HG03439 (cell line): ENCODE results near the gene AR.

Experiments
- ATAC-seq: cut with Tn5 transposase; IDR thresholded peaks from one replicate; pipeline ENCODE4 v1.9.1; 2021; ENCODE audit warnings: mild to moderate bottlenecking, moderate library complexity; ENCODE audit not compliant: unreplicated experiment

AR gene

DNA sequence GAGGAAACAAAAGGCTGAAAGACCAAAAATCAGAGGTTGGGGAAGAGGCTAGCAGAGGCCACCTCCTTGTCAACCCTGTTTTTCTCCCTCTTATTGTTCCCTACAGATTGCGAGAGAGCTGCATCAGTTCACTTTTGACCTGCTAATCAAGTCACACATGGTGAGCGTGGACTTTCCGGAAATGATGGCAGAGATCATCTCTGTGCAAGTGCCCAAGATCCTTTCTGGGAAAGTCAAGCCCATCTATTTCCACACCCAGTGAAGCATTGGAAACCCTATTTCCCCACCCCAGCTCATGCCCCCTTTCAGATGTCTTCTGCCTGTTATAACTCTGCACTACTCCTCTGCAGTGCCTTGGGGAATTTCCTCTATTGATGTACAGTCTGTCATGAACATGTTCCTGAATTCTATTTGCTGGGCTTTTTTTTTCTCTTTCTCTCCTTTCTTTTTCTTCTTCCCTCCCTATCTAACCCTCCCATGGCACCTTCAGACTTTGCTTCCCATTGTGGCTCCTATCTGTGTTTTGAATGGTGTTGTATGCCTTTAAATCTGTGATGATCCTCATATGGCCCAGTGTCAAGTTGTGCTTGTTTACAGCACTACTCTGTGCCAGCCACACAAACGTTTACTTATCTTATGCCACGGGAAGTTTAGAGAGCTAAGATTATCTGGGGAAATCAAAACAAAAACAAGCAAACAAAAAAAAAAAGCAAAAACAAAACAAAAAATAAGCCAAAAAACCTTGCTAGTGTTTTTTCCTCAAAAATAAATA, 179.9 kb downstream of the AR start:
- no peak for ATAC-seq

DNA sequence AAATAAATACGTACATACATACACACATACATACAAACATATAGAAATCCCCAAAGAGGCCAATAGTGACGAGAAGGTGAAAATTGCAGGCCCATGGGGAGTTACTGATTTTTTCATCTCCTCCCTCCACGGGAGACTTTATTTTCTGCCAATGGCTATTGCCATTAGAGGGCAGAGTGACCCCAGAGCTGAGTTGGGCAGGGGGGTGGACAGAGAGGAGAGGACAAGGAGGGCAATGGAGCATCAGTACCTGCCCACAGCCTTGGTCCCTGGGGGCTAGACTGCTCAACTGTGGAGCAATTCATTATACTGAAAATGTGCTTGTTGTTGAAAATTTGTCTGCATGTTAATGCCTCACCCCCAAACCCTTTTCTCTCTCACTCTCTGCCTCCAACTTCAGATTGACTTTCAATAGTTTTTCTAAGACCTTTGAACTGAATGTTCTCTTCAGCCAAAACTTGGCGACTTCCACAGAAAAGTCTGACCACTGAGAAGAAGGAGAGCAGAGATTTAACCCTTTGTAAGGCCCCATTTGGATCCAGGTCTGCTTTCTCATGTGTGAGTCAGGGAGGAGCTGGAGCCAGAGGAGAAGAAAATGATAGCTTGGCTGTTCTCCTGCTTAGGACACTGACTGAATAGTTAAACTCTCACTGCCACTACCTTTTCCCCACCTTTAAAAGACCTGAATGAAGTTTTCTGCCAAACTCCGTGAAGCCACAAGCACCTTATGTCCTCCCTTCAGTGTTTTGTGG, 180.7 kb downstream of the AR start:
- ATAC-seq = no peak

DNA sequence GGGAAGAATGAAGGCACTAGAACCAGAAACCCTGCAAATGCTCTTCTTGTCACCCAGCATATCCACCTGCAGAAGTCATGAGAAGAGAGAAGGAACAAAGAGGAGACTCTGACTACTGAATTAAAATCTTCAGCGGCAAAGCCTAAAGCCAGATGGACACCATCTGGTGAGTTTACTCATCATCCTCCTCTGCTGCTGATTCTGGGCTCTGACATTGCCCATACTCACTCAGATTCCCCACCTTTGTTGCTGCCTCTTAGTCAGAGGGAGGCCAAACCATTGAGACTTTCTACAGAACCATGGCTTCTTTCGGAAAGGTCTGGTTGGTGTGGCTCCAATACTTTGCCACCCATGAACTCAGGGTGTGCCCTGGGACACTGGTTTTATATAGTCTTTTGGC, 181.7 kb downstream of the AR start:
- ATAC-seq = no peak

DNA sequence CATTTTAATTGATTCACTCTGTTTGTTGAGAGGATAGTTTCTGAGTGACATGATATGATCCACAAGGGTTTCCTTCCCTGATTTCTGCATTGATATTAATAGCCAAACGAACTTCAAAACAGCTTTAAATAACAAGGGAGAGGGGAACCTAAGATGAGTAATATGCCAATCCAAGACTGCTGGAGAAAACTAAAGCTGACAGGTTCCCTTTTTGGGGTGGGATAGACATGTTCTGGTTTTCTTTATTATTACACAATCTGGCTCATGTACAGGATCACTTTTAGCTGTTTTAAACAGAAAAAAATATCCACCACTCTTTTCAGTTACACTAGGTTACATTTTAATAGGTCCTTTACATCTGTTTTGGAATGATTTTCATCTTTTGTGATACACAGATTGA, 182.2 kb downstream of the AR start:
- ATAC-seq = no peak

DNA sequence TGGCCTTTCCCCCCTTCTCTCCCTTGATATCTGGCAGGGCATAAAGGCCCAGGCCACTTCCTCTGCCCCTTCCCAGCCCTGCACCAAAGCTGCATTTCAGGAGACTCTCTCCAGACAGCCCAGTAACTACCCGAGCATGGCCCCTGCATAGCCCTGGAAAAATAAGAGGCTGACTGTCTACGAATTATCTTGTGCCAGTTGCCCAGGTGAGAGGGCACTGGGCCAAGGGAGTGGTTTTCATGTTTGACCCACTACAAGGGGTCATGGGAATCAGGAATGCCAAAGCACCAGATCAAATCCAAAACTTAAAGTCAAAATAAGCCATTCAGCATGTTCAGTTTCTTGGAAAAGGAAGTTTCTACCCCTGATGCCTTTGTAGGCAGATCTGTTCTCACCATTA, 183.8 kb downstream of the AR start:
- ATAC-seq = no peak

DNA sequence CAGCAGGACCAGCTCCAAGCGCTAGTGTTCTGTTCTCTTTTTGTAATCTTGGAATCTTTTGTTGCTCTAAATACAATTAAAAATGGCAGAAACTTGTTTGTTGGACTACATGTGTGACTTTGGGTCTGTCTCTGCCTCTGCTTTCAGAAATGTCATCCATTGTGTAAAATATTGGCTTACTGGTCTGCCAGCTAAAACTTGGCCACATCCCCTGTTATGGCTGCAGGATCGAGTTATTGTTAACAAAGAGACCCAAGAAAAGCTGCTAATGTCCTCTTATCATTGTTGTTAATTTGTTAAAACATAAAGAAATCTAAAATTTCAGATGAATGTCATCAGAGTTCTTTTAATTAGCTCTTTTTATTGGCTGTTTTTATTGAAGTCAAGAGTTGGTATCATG, 186.5 kb downstream of the AR start:
- no peak for ATAC-seq

DNA sequence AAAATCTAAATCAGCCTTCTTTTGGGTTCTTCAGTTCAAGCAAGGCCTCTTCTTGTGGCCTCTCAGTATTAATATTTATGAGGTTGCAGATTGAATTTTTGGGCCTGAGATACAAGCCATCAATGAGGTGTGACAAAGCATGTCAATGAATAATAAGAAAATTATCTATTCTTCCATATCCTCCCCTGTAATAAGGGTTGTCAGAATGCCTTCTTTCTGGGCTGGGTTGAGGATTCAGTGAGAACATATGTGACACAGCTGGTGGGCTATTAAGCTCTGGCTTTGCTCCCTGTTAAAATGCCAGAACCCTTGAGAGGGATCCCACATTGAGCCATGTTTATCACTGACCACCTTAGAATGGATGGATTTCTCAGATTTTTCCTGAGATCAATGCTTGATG, 187.2 kb downstream of the AR start:
- no peak for ATAC-seq

DNA sequence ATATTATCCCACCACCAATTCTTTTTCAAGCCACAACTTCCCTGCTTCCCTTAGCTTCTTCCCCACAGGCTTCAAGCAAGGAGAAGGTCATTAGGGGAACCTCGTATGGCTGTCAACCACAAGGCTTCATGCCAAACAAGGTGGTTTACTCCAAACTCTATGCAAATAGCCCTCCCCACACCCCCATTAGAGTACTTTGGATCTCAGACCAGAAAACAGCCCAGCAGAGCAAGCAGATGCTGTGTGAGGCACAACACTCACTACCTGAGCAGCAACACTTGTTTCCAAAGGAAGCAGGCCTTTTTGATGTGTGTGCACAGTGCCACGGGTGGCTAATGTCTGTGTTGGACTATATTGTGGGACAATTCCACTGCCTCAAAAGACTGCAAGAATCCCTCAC, 189.0 kb downstream of the AR start:
- ATAC-seq = no peak

DNA sequence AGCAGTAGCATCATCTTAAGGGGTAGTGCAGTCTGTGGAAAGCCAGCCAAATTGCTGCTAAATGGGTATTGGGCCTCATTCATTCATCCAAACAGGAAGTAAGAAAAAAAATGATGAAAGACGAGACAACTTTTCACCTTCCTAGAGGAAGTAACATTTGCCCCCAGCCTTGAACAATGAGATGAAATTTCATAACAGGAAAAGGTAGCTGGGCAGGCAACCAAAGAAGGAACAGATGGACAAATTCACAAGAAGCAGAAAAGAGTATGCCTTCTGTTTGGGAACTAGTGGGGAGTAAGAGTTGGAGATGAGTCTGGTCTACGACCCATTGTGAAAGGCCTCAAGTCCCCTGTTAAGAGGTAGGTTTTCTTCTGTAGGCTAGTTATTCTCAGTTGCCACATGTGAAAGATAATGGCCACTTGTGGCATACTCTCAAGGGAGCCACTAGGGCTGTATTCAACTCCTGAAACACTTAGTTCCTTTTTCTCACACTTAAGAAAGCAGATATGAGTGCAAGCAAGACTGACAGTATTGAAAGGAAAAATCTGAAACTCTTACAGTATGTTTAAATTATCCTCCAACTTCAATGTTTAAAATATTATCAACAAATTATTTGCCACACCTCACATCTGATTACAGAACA, 190.4 kb downstream of the AR start:
- ATAC-seq = no peak

DNA sequence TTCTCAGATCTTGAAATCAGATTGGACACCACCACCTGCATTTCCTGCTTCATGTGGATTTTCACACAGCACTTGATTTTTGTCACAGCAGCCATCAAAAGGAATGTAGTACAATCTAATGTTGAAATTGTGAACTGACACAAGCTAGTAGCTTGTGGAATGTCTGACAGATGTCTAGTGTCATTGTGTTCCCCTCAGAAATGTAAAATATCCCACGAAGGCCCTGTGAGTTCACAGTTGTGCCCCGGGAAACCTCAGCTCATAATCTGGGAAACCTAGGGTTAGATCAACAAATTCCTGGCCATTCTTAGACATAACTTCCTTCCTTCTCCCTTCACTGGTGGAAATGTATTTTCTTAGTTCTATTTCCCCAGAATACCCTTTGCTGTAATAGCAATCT, 205.7 kb downstream of the AR start:
- no peak for ATAC-seq

DNA sequence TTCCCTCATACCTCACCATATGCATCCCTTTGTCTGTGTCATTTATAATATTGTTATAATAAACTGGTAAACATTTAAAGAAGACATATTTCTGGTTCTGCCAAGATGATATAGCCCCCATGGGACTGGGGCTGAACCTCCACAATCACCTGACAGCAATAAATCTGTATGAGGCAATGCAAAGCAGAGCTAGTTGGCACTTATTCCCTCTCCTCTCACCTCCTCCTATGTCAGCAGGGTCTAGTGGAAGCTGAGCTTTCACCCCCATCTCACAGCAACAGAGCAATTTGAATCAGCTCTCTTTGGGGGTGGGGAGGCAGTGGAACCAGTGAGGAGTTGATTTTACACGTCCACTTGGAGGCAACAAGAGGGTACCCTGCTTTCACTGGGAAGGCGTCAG, 206.9 kb downstream of the AR start:
- no peak for ATAC-seq

DNA sequence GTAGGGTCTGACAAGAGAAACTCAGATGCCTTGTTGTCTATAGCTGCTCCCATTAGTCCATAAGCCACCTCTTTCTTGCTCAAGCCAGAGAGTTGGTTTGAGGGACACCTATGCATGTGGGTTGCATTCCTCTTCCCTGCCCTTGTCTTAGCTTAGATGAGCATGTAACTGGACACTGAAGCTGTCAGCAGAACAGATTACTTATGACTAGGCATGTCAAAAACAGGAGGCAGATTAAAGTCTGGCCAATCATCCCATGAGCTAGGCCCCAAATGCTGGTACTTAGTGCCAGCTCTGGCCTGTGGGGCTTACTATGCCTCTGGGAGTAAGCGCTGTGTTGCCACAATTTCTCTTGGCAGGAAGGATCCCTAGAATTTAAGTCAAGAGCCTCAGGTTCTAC, 215.2 kb downstream of the AR start:
- no peak for ATAC-seq

DNA sequence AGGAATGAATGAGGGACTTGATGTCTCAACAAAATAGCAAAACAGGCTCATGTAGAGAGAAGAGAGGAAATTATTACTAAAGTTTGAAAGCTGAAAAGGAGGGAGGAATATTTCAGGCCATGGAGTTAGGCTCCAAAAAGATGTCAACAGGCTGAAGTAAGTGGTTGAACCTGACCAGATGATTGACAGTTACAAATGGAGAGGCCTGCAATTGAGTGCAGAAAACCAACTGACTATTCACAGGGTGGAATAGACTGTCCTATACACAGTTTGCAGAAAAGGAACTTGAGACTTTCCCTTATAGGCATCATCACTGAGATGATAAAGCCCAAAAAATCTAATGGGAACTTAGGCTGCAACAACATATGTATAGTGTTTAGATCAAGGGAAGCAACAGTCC, 233.3 kb downstream of the AR start:
- no peak for ATAC-seq

DNA sequence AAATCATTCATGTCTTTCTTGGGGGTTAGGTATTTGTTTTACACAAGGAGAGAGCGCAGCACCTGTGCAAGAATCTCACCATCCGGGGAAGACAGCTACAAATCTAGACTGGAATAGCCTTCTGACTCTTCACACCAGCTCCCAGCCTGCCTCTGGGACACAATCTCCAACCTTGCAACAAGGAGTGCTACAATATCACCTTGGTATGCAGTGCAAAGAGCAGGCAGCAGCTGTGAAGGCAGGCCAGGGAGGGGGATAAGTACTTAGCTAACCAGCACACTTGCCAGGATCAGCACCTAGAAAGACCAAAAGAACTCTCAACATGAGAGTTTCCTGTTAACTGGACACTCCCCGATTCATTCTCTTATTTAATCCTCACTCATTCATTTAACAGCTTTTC, 235.3 kb downstream of the AR start:
- ATAC-seq = no peak
